ENCODE results near the gene MAMDC2. TPM values are rescaled to one million over a fixed set of nuclear protein-coding genes. Genes with fewer than 3 reads are reported as not detected.

Gene MAMDC2
- polyA plus RNA-seq, 1 experiment = 10.4 TPM

GRCh38 chr9:70010015-70010414, 33.6 kb upstream of the MAMDC2 start:
- no peaks in the 10 kb centered on the region for H3K27me3 ChIP-seq (ENCODE audit: control insufficient read depth, insufficient read depth, low read length)
- no peaks in the 10 kb centered on the region for H3K9me3 ChIP-seq (ENCODE audit: control insufficient read depth, insufficient read depth, low read length)
- no peak for DNase-seq (ENCODE audit: low read depth, low spot score)
- TF ChIP-seq CTCF (IDR thresholded peaks at IDR 0.05; ENCODE audit: low read depth, low read length) = no peak
- POLR2A ChIA-PET = no interaction called here
- H3K4me3 ChIP-seq (ENCODE audit: low read depth, low read length) = no peak overlapping the region
- no peak overlapping the region for H3K27ac ChIP-seq (ENCODE audit: low read depth, low read length)
- CTCF ChIA-PET = interaction anchor here (0.6 kb wide), 1 partner anchor 317 kb away, joined by 3 read pairs; no protein-coding TSS in a partner anchor

GRCh38 chr9:70011366-70011765, 32.3 kb upstream of the MAMDC2 start:
- H3K27me3 ChIP-seq (ENCODE audit: control insufficient read depth, insufficient read depth, low read length) = no peaks in the 10 kb centered on the region
- POLR2A ChIA-PET = no interaction called here
- H3K9me3 ChIP-seq (ENCODE audit: control insufficient read depth, insufficient read depth, low read length) = no peaks in the 10 kb centered on the region
- CTCF ChIA-PET = no interaction called here
- DNase-seq (ENCODE audit: low read depth, low spot score) = no peak
- no peak for TF ChIP-seq CTCF (IDR thresholded peaks at IDR 0.05; ENCODE audit: low read depth, low read length)
- H3K4me3 ChIP-seq (ENCODE audit: low read depth, low read length) = no peak overlapping the region
- no peak overlapping the region for H3K27ac ChIP-seq (ENCODE audit: low read depth, low read length)

GRCh38 chr9:70012569-70012968, 31.1 kb upstream of the MAMDC2 start:
- no peak overlapping the region for H3K4me3 ChIP-seq (ENCODE audit: low read depth, low read length)
- ChIA-PET POLR2A (no interaction called here), CTCF (no interaction called here)
- TF ChIP-seq CTCF (IDR thresholded peaks at IDR 0.05; ENCODE audit: low read depth, low read length) = no peak
- H3K27me3 ChIP-seq (ENCODE audit: control insufficient read depth, insufficient read depth, low read length) = no peaks in the 10 kb centered on the region
- H3K27ac ChIP-seq (ENCODE audit: low read depth, low read length) = no peak overlapping the region
- no peak for DNase-seq (ENCODE audit: low read depth, low spot score)
- no peaks in the 10 kb centered on the region for H3K9me3 ChIP-seq (ENCODE audit: control insufficient read depth, insufficient read depth, low read length)

- H3K9me3 ChIP-seq (ENCODE audit: control insufficient read depth, insufficient read depth, low read length) = no peaks in the 10 kb centered on the region
- H3K27ac ChIP-seq (ENCODE audit: low read depth, low read length) = peak overlapping the region; percentile 42
- no peak overlapping the region for H3K4me3 ChIP-seq (ENCODE audit: low read depth, low read length)
- POLR2A ChIA-PET = interaction anchor here (0.5 kb wide), 1 partner anchor 569 kb away, joined by 6 read pairs; no protein-coding TSS in a partner anchor
- H3K27me3 ChIP-seq (ENCODE audit: control insufficient read depth, insufficient read depth, low read length) = no peaks in the 10 kb centered on the region
- CTCF ChIA-PET = interaction anchor here (0.9 kb wide), 1 partner anchor 107 kb away, joined by 4 read pairs; no protein-coding TSS in a partner anchor
- DNase-seq (ENCODE audit: low read depth, low spot score) = peak; percentile 71
- TF ChIP-seq CTCF (IDR thresholded peaks at IDR 0.05; ENCODE audit: low read depth, low read length) = no peak
Observed at GRCh38 chr9:70013598-70014196, 30.0 kb upstream of the MAMDC2 start.

GRCh38 chr9:70015099-70015498, 28.5 kb upstream of the MAMDC2 start:
- no peaks in the 10 kb centered on the region for H3K9me3 ChIP-seq (ENCODE audit: control insufficient read depth, insufficient read depth, low read length)
- DNase-seq (ENCODE audit: low read depth, low spot score) = no peak
- no peak for TF ChIP-seq CTCF (IDR thresholded peaks at IDR 0.05; ENCODE audit: low read depth, low read length)
- ChIA-PET CTCF (no interaction called here), POLR2A (no interaction called here)
- H3K27ac ChIP-seq (ENCODE audit: low read depth, low read length) = no peak overlapping the region
- no peaks in the 10 kb centered on the region for H3K27me3 ChIP-seq (ENCODE audit: control insufficient read depth, insufficient read depth, low read length)
- H3K4me3 ChIP-seq (ENCODE audit: low read depth, low read length) = no peak overlapping the region
